ENCODE data around the gene NIBAN1. TPM values are rescaled to one million over a fixed set of nuclear protein-coding genes. Genes with fewer than 3 reads are reported as not detected.

Gene NIBAN1
- total RNA-seq, 1 donor from 2014 or later = 4.7 TPM

DNA sequence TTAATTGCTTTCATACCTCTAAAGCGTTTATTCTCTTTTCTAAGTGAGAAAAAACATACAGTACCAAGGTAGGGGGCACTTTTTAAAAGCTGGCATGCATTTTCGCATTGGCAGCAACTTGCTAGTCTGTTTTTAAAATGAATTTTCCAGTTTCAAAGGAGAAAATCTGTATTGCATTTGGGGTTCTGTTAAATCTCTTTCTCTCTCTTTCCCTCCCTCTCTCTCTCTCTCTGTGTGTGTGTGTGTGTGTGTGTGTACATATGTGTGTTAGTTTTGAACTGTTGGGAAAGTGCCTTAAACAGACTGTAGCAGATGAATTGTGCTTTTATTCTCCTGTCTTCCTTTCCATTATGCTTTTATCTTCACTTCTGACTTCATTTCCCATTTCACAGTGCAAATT is 7.3 kb downstream of the NIBAN1 start:
- no peak for DNase-seq (ENCODE audit: low spot score)
- no peak overlapping the region for H3K4me3 Mint-ChIP-seq (ENCODE audit: unreplicated experiment)
- no peaks in the 10 kb centered on the region for H3K4me1 Mint-ChIP-seq (ENCODE audit: unreplicated experiment)
- no peak overlapping the region for H3K27ac Mint-ChIP-seq (ENCODE audit: unreplicated experiment)
- no peak for TF ChIP-seq CTCF (IDR thresholded peaks at IDR 0.05; ENCODE audit: unreplicated experiment)
- H3K36me3 Mint-ChIP-seq (ENCODE audit: low read depth, unreplicated experiment) = no peaks in the 10 kb centered on the region
- H3K9me3 Mint-ChIP-seq (ENCODE audit: unreplicated experiment) = no peaks in the 10 kb centered on the region
- H3K27me3 Mint-ChIP-seq (ENCODE audit: unreplicated experiment) = peaks cover under 1% of the 10 kb centered on the region

GRCh38 chr1:184965944-184966860 is 8.1 kb downstream of the NIBAN1 start:
- Mint-ChIP-seq H3K4me1 (ENCODE audit: unreplicated experiment) (no peaks in the 10 kb centered on the region), H3K9me3 (ENCODE audit: unreplicated experiment) (no peaks in the 10 kb centered on the region), H3K4me3 (ENCODE audit: unreplicated experiment) (no peak overlapping the region), H3K36me3 (ENCODE audit: low read depth, unreplicated experiment) (no peaks in the 10 kb centered on the region), H3K27me3 (ENCODE audit: unreplicated experiment) (no peaks in the 10 kb centered on the region), H3K27ac (ENCODE audit: unreplicated experiment) (no peak overlapping the region)
- no peak for DNase-seq (ENCODE audit: low spot score)
- TF ChIP-seq CTCF (IDR thresholded peaks at IDR 0.05; ENCODE audit: unreplicated experiment) = no peak

DNA sequence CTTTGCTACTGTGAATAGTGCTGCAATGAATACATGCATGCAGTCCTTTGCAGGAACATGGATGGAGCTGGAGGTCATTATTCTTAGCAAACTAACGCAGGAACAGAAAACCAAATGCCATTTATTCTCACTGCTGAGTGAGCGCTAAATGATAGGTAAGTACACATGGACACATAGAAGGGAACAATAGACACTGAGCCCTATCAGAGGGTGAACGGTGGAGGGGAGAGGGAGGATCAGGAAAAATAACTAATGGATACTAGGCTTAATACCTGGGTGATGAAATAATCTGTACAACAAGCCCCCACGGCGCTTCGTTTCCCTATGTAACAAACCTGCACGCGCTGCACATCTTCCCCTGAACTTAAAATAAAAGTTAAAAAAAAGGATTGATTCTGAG is 8.9 kb downstream of the NIBAN1 start:
- Mint-ChIP-seq H3K36me3 (ENCODE audit: low read depth, unreplicated experiment) (no peaks in the 10 kb centered on the region), H3K4me1 (ENCODE audit: unreplicated experiment) (no peaks in the 10 kb centered on the region), H3K9me3 (ENCODE audit: unreplicated experiment) (no peaks in the 10 kb centered on the region), H3K27me3 (ENCODE audit: unreplicated experiment) (no peaks in the 10 kb centered on the region), H3K4me3 (ENCODE audit: unreplicated experiment) (no peak overlapping the region), H3K27ac (ENCODE audit: unreplicated experiment) (no peak overlapping the region)
- TF ChIP-seq CTCF (IDR thresholded peaks at IDR 0.05; ENCODE audit: unreplicated experiment) = no peak
- no peak for DNase-seq (ENCODE audit: low spot score)

GRCh38 chr1:184959626-184960025 is 14.7 kb downstream of the NIBAN1 start:
- Mint-ChIP-seq H3K27me3 (ENCODE audit: unreplicated experiment) (no peaks in the 10 kb centered on the region), H3K4me3 (ENCODE audit: unreplicated experiment) (no peak overlapping the region), H3K36me3 (ENCODE audit: low read depth, unreplicated experiment) (no peaks in the 10 kb centered on the region), H3K9me3 (ENCODE audit: unreplicated experiment) (no peaks in the 10 kb centered on the region), H3K27ac (ENCODE audit: unreplicated experiment) (no peak overlapping the region), H3K4me1 (ENCODE audit: unreplicated experiment) (no peaks in the 10 kb centered on the region)
- no peak for DNase-seq (ENCODE audit: low spot score)
- no peak for TF ChIP-seq CTCF (IDR thresholded peaks at IDR 0.05; ENCODE audit: unreplicated experiment)

Measured in endothelial cell (in vitro differentiated cells).